GM11168 (cell line): ENCODE data around the gene NCR3LG1.

Experiments used
- in situ Hi-C: fragments of 300-500 bp; cut with MboI; formaldehyde crosslinking; loops from one replicate; pipeline ENCODE4 v1.12.0; 2022; ENCODE audit warnings: low sequenced_read_pairs; ENCODE audit not compliant: unreplicated experiment

Gene NCR3LG1, protein sequence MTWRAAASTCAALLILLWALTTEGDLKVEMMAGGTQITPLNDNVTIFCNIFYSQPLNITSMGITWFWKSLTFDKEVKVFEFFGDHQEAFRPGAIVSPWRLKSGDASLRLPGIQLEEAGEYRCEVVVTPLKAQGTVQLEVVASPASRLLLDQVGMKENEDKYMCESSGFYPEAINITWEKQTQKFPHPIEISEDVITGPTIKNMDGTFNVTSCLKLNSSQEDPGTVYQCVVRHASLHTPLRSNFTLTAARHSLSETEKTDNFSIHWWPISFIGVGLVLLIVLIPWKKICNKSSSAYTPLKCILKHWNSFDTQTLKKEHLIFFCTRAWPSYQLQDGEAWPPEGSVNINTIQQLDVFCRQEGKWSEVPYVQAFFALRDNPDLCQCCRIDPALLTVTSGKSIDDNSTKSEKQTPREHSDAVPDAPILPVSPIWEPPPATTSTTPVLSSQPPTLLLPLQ

DNA sequence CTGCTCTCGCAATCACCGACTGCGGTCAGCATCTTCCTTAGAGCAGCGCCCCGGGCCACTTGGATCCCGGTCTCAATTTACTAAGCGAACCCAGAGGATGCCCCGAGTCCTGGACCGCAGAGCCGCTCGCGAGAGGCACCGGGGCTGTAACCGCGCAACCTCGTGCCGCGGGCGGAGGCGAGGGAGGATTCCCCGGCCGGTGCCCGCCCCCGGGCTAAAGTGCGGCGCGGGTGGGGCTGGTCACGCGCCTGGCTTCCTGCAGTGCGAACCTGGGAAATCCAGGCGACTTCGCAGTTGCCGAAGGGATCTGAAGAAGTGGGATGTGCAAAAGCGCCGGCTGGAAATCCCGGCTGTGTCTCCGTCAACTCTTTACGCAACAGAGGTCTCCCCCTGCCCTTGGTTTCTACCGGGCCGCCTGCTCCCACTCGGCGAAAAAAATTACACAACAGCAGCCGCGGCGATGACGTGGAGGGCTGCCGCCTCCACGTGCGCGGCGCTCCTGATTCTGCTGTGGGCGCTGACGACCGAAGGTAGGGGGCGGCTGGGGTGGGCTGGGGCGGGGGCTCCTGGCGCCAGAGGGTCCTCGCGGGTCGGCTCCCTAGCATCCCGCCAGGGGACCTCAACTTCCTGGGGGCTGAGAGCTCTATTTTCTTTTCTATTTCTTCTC lies at the start of gene NCR3LG1:
Gene NCR3LG1, plus strand, starts transcription at position 291 of the 667 bp plus-strand sequence. Its CDS starts 170 bp downstream, at position 461.
- in situ Hi-C loops, result no loop called here

DNA sequence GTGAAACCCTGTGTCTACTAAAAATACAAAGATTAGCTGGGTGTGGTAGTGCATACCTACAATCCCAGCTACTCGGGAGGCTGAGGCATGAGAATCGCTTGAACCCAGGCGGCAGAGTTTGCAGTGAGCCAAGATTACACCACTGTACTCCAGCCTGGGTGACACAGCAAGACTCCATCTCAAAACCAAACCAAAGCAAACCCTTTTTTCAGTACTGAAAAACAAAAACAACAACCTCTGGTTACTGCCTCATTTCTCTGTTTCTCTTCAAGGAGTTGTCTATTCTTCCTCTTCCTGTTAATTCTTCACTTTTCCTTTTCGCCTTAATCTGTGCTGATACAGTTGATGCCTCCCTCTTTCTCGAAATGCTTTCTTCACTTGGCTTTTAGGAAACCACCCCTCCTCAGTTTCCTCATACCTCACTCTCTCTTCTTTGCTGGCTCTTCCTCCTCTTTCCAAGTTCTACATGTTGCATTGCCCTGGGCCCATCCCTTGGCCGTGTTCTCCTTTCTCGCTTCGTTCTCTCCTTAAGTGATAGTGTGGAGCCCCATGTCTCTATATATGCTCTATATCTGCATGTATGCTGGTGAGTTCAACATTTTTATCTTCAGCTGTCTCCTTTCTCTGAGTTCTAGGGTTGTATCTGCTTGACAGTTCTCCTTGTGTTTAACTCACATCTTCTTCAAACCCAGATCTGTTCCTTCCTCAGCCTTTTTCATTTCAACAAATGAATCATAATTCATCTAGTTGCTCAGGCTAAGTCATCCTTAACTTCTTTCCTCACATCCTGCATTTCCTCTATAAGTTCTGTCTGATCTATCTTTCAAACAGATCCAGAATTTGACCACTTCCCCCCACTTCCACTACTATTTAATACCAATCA lies 38.0 kb upstream of the NCR3LG1 start:
- in situ Hi-C loops, result no loop called here

DNA sequence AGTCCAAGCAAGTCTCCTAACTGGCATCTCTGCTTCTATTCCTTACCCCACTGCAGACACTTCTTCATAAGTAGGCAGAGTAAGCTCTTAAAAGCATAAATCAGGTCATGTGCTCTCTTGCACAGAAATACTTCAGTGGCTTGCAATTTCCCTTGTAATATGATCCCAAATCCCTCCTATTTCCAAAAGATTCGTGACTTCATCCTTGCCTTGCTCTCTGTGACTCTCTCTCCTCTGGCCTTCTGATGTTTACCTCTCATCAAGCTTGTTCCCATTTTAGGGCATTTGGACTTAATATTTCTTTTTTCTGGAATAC lies 37.4 kb upstream of the NCR3LG1 start:
- in situ Hi-C loops, result no loop called here

DNA sequence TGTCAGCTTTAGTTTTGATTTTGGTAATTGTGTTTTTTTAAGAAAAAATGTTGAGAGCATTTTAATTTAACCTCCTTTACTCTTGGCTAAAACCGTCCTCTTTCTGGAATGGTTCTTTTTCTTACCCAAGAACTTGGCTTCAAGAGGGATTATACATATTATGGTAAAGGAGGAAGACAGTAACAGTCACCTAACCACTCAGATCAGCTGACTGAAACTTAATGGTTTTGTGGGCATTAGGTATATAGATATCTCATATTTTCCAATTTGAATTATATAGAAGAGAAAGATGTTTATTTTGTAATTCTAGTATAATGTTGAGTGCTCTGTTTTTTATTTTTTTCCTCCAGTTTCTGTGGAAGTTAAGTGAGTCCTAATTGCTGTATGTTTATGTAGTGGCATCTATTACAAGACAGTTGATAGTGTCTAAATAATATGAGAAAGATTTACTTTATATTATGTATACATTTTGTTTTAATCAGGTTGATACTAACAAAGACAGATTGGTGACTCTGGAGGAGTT lies 36.6 kb upstream of the NCR3LG1 start:
- in situ Hi-C loops, result no loop called here

DNA sequence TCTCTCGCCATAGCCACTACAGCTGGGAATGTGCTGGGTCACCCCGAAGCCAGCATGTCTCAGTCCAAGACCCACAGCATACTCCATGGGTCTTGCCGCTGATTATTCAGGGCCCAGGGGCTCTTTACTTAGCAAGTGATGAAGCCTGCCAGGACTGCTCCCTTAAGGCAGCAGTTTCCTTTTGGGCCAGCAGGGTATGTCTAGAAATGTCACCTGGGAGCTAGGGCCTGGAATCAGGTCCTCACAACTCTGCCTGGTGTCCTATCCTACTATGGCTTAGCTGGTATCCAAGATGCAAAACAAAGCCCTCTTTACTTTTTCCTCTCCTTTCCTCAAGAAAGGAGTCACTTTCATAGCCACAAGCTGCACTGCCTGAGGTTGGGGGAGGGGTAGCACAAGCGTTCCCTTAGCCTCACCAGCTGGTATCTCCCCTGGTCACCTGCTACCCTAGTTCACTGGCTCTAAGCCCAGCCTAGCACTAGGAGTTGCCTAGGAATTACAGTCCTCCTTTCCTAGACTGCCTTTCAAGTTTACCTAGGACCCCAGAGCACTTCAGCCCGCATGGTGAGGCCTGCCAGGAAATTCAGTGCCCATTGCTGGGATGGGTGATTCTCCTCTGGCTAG lies 22.6 kb upstream of the NCR3LG1 start:
- in situ Hi-C loops, result no loop called here

DNA sequence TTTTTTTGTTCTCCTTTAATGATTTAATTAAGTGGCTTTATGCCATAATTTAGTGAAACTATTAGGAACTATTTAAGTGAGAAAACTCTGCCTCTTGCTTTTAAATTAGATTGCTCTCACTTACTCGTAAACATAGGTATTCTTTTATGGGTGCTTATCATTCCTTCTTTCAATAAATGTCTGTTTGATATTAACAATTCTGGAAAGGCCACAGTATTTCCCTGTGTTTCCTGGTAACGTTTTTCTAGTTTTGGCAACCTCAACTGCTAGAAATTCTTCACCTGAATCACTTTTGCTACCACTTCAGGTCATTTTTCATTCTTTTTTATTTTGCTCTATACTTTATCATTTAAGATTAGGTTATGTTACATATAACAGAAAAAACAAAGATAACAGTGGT lies 19.9 kb upstream of the NCR3LG1 start:
- in situ Hi-C loops, result no loop called here

DNA sequence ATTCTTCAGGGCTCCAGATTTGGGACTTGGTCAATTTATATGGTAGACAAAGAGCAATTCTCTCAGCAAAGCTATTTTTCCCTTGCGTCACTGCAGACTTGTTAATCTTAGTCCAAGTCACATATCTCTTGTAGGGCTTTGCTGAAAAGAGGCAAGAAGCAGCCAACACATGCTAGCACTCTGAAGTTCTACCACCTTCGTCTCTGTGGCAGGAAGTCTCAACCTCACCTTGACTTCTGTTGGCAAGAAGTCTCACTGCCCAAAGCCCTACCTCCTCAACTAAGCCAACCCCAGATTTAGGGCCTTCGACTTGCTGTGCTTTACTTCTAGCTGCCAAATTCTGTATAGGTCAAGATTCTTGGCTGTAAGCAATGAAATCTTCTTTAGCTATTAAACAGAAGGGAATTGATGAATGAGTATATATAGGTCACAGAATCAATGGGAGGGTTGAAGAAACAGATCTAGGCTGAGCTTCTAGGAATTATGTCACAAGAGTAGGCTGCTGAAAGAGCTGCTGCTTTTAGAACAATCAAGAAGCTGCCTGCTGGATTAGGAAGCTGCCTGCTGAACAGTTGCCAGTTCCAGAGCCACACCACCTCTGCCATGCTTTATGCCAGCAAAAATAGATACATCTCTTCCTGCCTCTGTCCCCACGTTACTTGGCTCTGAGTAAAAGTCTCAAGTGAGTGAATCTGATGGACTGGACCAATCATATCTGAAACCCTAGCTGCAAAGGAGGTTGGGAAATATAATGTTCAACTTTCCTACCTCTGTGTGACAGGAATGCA lies 17.6 kb upstream of the NCR3LG1 start:
- in situ Hi-C loops, result no loop called here

DNA sequence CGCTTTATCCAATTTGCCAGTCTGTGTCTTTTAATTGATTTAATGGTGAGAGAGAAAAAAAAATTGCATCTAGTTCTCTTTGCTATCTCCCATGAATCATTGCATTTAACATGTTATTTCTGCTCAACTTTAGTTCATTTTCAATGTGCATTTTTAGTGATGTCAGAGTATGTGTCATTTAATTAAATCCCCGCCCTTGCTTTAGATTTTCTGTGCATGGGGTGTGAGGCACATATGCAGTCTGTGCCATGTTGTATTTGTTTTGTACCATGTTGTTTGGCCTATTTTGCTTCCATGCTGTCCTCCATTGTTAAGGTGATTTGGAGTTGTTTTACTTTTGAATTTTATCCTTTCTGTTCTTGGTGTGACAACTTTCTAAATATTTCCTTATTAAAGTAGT lies 8.3 kb upstream of the NCR3LG1 start:
- in situ Hi-C loops, result no loop called here

DNA sequence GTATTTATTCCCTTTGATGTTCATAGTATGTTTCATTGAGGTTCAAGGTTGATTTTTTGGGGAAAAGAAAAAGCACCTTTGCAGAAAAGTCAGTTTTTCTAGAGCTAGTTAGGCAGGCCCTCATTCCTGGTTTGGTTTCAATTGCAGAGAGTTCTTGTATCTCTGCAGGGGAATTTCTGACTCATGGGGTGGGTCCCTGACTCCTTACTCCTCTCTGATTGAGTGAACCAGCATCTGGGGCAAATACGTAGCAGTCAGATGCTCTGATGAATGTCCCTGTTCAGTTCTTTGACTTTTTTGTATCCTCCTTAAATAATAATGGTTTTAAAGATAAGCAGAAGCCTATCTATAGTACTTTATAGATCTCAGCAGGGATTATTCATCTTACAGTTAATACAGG lies 7.7 kb upstream of the NCR3LG1 start:
- in situ Hi-C loops, result no loop called here

DNA sequence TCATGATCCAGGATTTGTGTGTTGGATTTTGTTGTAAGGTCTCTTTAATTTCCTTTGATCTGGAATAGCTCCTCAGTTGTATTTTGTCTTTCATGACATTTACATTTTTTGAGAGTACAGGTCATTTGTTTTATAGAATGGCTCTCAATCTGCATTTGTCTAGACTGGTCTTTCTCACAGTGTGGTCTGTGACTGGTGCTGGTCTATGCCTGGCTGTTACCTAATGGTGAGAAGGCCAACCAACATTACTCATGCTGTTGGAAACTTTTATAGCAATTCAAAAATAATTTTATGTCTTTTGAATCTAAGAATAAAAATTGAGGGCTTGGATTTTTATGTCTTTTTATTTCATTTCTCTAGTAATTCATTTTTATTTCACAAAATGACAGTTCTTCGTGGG lies 3.9 kb upstream of the NCR3LG1 start:
- in situ Hi-C loops, result no loop called here

DNA sequence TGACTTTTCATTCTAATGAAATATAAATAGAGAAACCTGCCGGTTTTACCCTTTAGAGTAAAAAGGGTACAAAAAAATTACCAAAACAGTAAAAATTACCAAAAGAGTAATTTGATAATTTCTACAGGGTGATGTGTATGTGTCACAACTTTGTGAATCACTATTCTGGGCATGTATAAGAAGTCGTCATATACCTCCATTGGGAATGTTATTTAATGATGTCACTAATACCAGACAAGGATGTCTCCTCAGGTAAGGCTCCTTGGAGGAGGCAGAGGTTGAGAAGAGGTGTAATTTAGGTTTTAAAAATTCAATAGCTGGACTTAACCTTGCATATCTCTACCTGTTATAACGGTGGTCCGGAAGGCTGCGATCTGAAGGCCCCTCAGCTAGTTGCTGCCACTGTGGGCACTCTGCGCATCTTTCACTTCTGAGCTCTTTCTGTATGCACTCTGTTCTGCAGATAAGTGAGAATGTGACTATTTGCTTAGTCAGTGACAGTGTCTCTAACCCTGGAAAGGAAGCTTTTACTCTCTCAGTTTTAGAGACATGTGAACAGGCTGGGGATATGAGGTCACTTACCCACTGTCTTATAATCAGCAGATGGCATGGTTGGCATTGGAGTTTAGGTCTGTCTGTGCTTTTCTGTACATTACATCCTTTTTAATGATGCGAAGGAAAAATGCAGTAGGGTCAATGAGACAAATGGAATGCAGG lies 987 bp upstream of the NCR3LG1 start:
- in situ Hi-C loops, result no loop called here

DNA sequence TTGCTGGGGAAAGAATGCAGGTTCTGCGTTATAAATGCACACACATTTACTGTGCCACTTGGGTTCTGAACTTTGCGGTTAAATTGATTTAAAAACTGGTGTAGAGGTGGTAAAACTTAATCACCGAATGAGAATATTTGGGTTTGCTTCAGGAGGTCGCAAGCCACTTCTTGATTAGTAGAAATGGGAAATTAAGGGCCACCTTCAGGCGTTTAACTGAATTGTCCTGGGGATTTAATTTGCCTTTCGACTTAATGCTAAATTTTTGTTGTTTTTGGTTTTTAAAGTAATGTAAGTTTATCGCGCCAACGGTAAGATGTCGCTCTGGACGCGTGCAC lies 459 bp upstream of the NCR3LG1 start:
- in situ Hi-C loops, result no loop called here

DNA sequence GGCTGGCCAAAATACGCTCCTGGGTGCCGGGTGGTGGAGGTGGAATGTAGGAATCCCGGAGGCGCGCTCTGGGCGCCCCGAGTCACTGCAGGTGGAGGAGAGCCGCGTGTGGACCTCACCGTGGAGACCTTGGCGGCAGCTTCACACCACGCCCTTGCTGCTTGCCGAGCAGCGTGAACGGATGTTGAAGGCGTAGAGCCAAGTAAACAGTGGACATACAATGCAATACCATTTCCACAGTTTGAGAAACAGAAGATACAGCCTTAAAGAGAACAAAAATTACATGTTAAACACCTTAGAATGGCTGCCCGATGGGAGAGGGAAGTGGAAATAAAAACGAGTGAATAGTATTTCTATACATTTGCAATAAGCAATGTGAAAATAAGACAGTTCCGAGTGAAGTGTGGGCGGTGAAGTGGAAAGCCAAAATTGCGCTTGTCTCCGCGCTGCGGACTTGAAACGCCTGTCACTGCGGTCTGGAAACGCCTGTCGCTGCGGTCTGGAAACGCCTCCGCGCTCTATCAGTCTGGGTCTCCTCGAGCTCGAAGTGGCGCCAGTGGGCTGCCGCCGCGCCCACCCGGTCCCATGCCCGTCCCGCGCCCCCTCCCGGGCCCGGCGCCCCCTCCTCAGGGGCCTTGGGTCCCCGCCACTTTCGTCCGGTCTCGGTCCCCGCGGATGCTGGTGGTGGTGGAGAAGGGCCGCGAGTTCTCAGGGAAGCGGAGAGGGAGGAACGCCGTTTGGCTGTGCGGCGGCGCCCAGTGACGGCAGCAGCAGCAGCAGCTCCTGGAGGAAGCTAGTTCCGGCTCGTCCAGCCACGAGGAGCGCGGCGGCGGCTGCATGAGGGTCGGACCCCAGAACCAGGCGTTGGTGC lies 1.6 kb downstream of the NCR3LG1 start:
- in situ Hi-C loops, result no loop called here

DNA sequence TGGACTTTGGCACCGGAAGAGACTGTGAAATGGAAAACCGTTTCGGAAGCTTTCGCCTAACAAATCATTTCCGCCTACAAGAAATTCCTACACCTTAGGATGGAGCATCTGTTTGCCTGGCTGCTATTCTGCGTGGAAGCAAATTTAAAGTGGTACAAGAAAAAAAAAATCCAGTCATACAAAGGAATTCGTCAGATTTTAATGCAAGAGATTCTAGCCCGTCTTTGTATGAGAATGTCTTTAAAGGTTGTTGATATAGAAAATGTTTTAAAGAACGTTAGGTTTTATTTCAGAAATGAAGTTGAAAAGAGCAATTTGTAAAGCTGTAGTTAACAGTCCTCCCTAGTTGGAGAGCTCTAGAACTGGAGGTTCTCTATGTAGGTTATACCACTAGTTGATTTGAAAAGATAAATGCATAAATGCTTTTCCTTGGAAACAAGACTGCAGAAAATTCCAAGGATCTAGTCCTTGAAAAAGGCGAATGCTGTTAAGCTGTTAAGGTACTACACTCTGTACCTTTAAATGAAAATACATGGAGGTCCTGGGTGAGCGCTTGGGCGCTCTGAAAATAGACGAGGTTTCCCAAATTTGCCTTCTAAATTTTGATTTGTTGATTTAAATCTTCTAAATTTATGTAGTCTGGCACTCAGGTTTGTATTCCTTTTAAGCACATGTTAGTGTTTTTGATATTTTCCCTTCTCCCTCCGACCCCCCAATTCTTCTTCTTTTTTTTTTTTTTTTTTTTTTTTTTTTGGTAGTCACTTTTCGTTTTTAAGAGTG lies 2.4 kb downstream of the NCR3LG1 start:
- in situ Hi-C loops, result no loop called here

DNA sequence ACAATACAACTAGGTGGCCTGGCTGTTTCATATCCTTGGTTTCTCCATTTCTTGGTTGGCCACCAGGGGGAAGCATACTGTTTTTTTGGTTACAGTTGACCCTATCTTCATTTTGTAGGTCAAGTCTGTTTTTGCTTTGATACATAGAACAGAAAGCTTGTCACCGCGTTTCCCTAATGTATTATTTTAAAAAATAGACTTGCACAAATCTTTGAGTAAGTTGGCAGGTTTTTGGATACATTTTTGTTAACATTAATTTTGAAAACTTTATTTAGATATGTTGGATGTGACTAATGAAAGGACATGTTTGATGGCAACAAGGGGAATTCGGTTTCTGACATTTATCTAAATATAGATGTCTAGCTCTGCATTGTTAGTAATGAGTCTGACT lies 3.0 kb downstream of the NCR3LG1 start:
- in situ Hi-C loops, result no loop called here

DNA sequence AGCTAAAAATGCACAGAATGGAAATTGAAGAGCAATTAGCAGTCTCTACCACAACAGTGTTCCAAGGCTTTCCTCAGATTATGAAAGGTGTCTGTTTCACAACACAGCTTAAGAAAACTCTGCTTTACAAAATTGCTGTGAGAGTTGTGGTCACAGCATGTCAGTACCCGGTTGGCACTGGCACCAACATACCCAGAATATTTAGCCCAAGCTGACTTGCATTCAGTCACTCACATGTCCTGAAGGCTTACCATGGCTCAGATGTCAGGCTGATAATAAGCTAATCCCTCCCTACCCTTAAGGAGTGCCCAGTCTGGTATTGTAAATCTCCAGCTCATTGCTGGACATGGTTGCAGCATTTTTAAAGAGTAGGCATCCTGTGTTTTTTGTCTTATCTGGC lies 14.9 kb downstream of the NCR3LG1 start:
- in situ Hi-C loops, result no loop called here

DNA sequence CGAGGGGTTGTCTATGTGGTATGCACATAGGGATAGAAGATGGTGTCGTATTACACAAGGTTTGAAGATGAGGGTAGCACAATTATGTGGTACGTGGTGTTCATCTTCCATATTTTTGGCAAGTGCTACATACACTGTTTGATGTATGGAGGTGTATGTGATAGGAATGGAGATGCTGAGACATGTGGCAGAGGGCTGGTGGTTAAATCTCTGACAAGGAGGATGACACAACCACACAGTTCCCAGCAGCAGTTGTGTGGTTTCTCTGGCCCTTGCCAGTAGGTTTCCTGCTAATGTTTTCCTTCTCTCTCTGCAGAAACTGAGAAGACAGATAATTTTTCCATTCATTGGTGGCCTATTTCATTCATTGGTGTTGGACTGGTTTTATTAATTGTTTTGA lies 17.0 kb downstream of the NCR3LG1 start:
- in situ Hi-C loops, result no loop called here
